SK-N-SH (cell line): ENCODE measurements around the gene USP40. TPM values are rescaled to one million over a fixed set of nuclear protein-coding genes. Genes with fewer than 3 reads are reported as not detected.

Source experiments
- CTCF ChIA-PET: fragments of 300-600, 350-600 bp; formaldehyde crosslinking; extraction: SDS; loops from one replicate; lab custom pipeline; 2021; lab: Yijun Ruan, JAX
- POLR2A ChIA-PET: fragments of 350-600 bp; sonication (Branson Sonifier 250); formaldehyde crosslinking; extraction: SDS; loops from one replicate; lab custom pipeline; 2020; ENCODE audit warnings: antibody characterized with exemption, inconsistent platforms; lab: Yijun Ruan, JAX
- DNase-seq: peaks from one replicate; pipeline ENCODE4 v3.0.0; 2012
- H2AFZ ChIP-seq: fragments of 200-600 bp; sonication (generic); 2 replicates; pipeline ENCODE4 v1.8.1; 2016; ENCODE audit warnings: antibody characterized with exemption, mild to moderate bottlenecking, low read depth
- H3F3A ChIP-seq: fragments of 200-600 bp; sonication (generic); replicated peaks from 2 replicates; pipeline ENCODE3; 2016; ENCODE audit warnings: antibody characterized with exemption, mild to moderate bottlenecking; ENCODE audit not compliant: insufficient read depth
- H3K27ac ChIP-seq, 2 experiments: fragments of 200-500 bp in 1 of 2; fragments of 200-600 bp in 1 of 2; sonication (Bioruptor generic) in 1 of 2; sonication (generic), shearing (Covaris generic) in 1 of 2; 2 replicates each; pipeline versions ENCODE4 v1.5.1 to v1.6.1; 2014 to 2016; ENCODE audit warnings: low read depth in 2 of 2, inconsistent platforms in 1 of 2, low read length in 1 of 2, mild to moderate bottlenecking in 1 of 2, mixed read lengths in 1 of 2
- H3K27me3 ChIP-seq: fragments of 200-600 bp; sonication (generic), shearing (Covaris generic); 2 replicates; pipeline ENCODE4 v1.6.1; 2016; ENCODE audit warnings: mixed run types; ENCODE audit not compliant: insufficient read depth
- H3K36me3 ChIP-seq, 2 experiments: fragments of 200-500 bp in 1 of 2; fragments of 200-600 bp in 1 of 2; sonication (Bioruptor generic) in 1 of 2; sonication (generic) in 1 of 2; replicated peaks in 1 of 2; 2 replicates each; pipeline versions ENCODE3 to v1.5.1; 2014 to 2016; ENCODE audit warnings: low read length in 1 of 2, mild to moderate bottlenecking in 1 of 2; ENCODE audit not compliant: insufficient read depth in 2 of 2, control insufficient read depth in 1 of 2
- H3K4me1 ChIP-seq, 2 experiments: fragments of 200-500 bp in 1 of 2; fragments of 200-600 bp in 1 of 2; sonication (Bioruptor generic) in 1 of 2; sonication (generic), shearing (Covaris generic) in 1 of 2; 2 replicates each; pipeline versions ENCODE4 v1.5.1 to v1.6.1; 2014 to 2016; ENCODE audit warnings: low read depth in 1 of 2, low read length in 1 of 2, mixed run types in 1 of 2; ENCODE audit not compliant: insufficient read depth in 2 of 2, control insufficient read depth in 1 of 2
- H3K4me2 ChIP-seq: fragments of 200-600 bp; sonication (generic), shearing (Covaris generic); 2 replicates; pipeline ENCODE4 v1.6.1; 2017; ENCODE audit warnings: mixed run types
- H3K4me3 ChIP-seq, 2 experiments: fragments of 200-500 bp in 1 of 2; fragments of 200-600 bp in 1 of 2; sonication (Bioruptor generic) in 1 of 2; sonication (generic), shearing (Covaris generic) in 1 of 2; 2 replicates each; pipeline versions ENCODE4 v1.5.1 to v1.8.1; 2014 to 2016; ENCODE audit warnings: low read depth in 2 of 2, inconsistent platforms in 1 of 2, low read length in 1 of 2, mild to moderate bottlenecking in 1 of 2, mixed read lengths in 1 of 2, moderate library complexity in 1 of 2
- H3K79me2 ChIP-seq: fragments of 200-600 bp; sonication (generic); 2 replicates; pipeline ENCODE4 v1.8.1; 2017; ENCODE audit warnings: mild to moderate bottlenecking; ENCODE audit not compliant: insufficient read depth
- H3K9ac ChIP-seq: fragments of 200-600 bp; sonication (generic); 2 replicates; pipeline ENCODE4 v1.6.1; 2017; ENCODE audit warnings: mixed run types
- H3K9me2 ChIP-seq: fragments of 200-600 bp; sonication (generic); 2 replicates; pipeline ENCODE4 v1.6.1; 2017; ENCODE audit warnings: mixed run types
- H3K9me3 ChIP-seq: fragments of 200-600 bp; sonication (generic); 2 replicates; pipeline ENCODE4 v1.6.1; 2017; ENCODE audit warnings: mixed run types, mild to moderate bottlenecking, moderate library complexity
- H4K20me1 ChIP-seq: fragments of 200-600 bp; sonication (generic); 2 replicates; pipeline ENCODE4 v1.6.1; 2017; ENCODE audit warnings: mild to moderate bottlenecking, mixed run types; ENCODE audit not compliant: insufficient read depth
- EP300 ChIP-seq, 2 experiments: IDR thresholded peaks; 2 replicates each; pipeline versions ENCODE4 v1.4.0 to v1.6.1; 2012; ENCODE audit warnings: borderline replicate concordance in 1 of 2, low read depth in 1 of 2, low read length in 1 of 2
- FOSL2 ChIP-seq: IDR thresholded peaks from 2 replicates; pipeline ENCODE4 v1.4.0; 2012; ENCODE audit warnings: low read depth, mild to moderate bottlenecking, moderate library complexity, borderline replicate concordance
- GABPA ChIP-seq: IDR thresholded peaks from 2 replicates; pipeline ENCODE4 v1.4.0; 2012; ENCODE audit warnings: low read depth, mild to moderate bottlenecking
- MXI1 ChIP-seq: IDR thresholded peaks from 2 replicates; pipeline ENCODE4 v1.6.1; 2012; ENCODE audit warnings: mild to moderate bottlenecking, low read depth, low read length, improper control_type of control experiment
- NFIC ChIP-seq: IDR thresholded peaks from 2 replicates; pipeline ENCODE4 v1.4.0; 2012; ENCODE audit warnings: borderline replicate concordance
- POLR2AphosphoS5 ChIP-seq: IDR thresholded peaks from 2 replicates; pipeline ENCODE4 v1.6.1; 2012; ENCODE audit warnings: low read depth, low read length
- RAD21 ChIP-seq: IDR thresholded peaks from 2 replicates; pipeline ENCODE4 v1.6.1; 2012; ENCODE audit warnings: mild to moderate bottlenecking, low read length
- RCOR1 ChIP-seq: fragments of 150-350 bp; IDR thresholded peaks from 2 replicates; pipeline ENCODE4 v1.6.1; 2017; ENCODE audit warnings: antibody characterized with exemption, low read length
- REST ChIP-seq: IDR thresholded peaks from 2 replicates; pipeline ENCODE4 v1.6.1; 2012; ENCODE audit warnings: mild to moderate bottlenecking, low read depth, low read length, moderate library complexity
- RXRA ChIP-seq: IDR thresholded peaks from 2 replicates; pipeline ENCODE4 v1.4.0; 2012; ENCODE audit warnings: low read depth, mild to moderate bottlenecking, borderline replicate concordance
- SIN3A ChIP-seq: IDR thresholded peaks from 2 replicates; pipeline ENCODE4 v1.6.1; 2012; ENCODE audit warnings: low read depth, mild to moderate bottlenecking, low read length, moderate library complexity, borderline replicate concordance
- SMC3 ChIP-seq: IDR thresholded peaks from 2 replicates; pipeline ENCODE4 v1.6.1; 2012; ENCODE audit warnings: low read depth, low read length, improper control_type of control experiment
- TCF12 ChIP-seq: IDR thresholded peaks from 2 replicates; pipeline ENCODE4 v1.4.0; 2012
- WGBS: methylation state at CpG from one replicate; pipeline ENCODE4 v1.1.6; 2017; ENCODE audit warnings: low lambda C conversion rate; 5-methylcytosine and 5-hydroxymethylcytosine counted together
- polyA plus RNA-seq, 3 experiments: library from polyadenylated mRNA; depleted of rRNA; stranded (reverse); fragments of >200 nt; gene quantifications; 2 replicates each; pipeline ENCODE4 v1.2.3, GENCODE V29; 2012
- TF ChIP-seq, protein P1 (sequence below): fragments of 150-350 bp; IDR thresholded peaks from 2 replicates; pipeline ENCODE4 v1.6.1; 2016; ENCODE audit warnings: mild to moderate bottlenecking, low read depth, low read length
- TF ChIP-seq, protein P2 (sequence below): IDR thresholded peaks from 2 replicates; pipeline ENCODE4 v1.4.0; 2012; ENCODE audit warnings: low read depth, borderline replicate concordance

USP40 gene
- polyA plus RNA-seq, 1 of the 3 experiments (the other 2 are of a cell fraction), result 37.0 TPM

DNA sequence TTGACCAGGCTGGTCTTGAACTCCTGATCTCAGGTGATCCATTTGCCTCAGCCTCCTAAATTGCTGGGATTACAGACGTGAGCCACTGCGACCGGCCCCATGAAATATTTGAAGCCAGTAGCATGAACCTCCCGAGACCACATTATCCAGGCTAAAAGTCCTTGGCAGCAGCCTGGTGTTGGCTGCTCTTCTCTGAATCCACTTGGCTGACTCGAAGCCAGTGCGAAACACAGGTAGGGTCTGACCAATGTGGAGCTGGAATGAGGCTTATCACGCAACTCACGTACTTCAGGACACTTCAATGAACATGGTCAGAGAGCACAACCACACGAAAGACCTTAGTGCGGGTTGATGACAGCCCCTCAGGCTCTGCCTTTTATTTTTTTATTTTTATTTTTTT, 38.4 kb downstream of the USP40 start:
- Histone ChIP-seq H3K27me3 (no peaks in the 10 kb centered on the region), H2AFZ (no peak overlapping the region), H3K79me2 (no peaks in the 10 kb centered on the region), H3K4me2 (no peak overlapping the region), H3F3A (no peaks in the 10 kb centered on the region), H3K9me3 (no peaks in the 10 kb centered on the region), H4K20me1 (no peaks in the 10 kb centered on the region), H3K4me1 (no peaks in the 10 kb centered on the region), H3K36me3 (peaks cover 52 to 62% of the 10 kb centered on the region in 2 experiments), H3K9ac (no peak overlapping the region), H3K27ac (no peak overlapping the region)
- POLR2A ChIA-PET, result no interaction called here
- WGBS, result 97% methylated on average over 10 of the region's 10 CpGs
- CTCF ChIA-PET, result no interaction called here
- TF ChIP-seq RAD21 (no peak), FOSL2 (no peak), SMC3 (no peak), RXRA (no peak), RCOR1 (no peak), SIN3A (no peak), NFIC (no peak), POLR2AphosphoS5 (no peak), TCF12 (no peak), REST (no peak)
- TF ChIP-seq, protein P1, sequence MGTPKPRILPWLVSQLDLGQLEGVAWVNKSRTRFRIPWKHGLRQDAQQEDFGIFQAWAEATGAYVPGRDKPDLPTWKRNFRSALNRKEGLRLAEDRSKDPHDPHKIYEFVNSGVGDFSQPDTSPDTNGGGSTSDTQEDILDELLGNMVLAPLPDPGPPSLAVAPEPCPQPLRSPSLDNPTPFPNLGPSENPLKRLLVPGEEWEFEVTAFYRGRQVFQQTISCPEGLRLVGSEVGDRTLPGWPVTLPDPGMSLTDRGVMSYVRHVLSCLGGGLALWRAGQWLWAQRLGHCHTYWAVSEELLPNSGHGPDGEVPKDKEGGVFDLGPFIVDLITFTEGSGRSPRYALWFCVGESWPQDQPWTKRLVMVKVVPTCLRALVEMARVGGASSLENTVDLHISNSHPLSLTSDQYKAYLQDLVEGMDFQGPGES, result no peak
- TF ChIP-seq, protein P2, sequence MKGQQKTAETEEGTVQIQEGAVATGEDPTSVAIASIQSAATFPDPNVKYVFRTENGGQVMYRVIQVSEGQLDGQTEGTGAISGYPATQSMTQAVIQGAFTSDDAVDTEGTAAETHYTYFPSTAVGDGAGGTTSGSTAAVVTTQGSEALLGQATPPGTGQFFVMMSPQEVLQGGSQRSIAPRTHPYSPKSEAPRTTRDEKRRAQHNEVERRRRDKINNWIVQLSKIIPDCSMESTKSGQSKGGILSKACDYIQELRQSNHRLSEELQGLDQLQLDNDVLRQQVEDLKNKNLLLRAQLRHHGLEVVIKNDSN, result no peak
- TF ChIP-seq, all 33 proteins: peak for 0
- Histone ChIP-seq H3K9me2 (no peaks in the 10 kb centered on the region), H3K4me3 (no peak overlapping the region)
- DNase-seq, result no peak

DNA sequence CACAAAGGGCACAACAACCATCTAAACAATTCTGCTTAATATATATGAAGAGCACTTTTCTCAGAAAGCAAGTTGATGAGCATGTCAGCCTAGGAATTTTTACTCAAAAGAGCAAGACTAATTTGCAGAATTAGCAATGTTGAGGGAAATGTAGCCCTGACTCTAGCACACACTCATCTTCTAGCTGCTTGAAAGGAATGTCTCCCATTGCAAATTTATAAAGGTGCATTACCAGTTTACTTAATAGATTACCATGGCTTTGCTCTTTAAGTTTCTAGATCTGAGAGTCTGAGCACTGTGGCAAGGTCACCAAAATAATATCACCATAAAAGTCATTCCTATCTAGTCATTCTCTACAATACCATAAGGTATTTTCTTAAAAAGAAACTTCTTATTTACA, 40.8 kb downstream of the USP40 start:
- Histone ChIP-seq H3K9me3 (no peaks in the 10 kb centered on the region), H3K27me3 (no peaks in the 10 kb centered on the region), H3K4me3 (no peak overlapping the region), H3K36me3 (peaks cover 49 to 73% of the 10 kb centered on the region in 2 experiments), H3F3A (no peaks in the 10 kb centered on the region), H3K9me2 (no peaks in the 10 kb centered on the region), H3K27ac (no peak overlapping the region), H3K4me2 (no peak overlapping the region), H3K79me2 (no peaks in the 10 kb centered on the region), H3K4me1 (no peaks in the 10 kb centered on the region), H3K9ac (no peak overlapping the region), H4K20me1 (no peaks in the 10 kb centered on the region), H2AFZ (no peak overlapping the region)
- POLR2A ChIA-PET, result no interaction called here
- CTCF ChIA-PET, result interaction anchor here (1.4 kb wide), 1 partner anchor 10 kb away, joined by 4 read pairs; no protein-coding TSS in a partner anchor
- DNase-seq, result no peak
- TF ChIP-seq EP300 (IDR thresholded peaks at IDR 0.05; ENCODE audit: borderline replicate concordance in 1 of 2, low read depth in 1 of 2, low read length in 1 of 2), result no peak
- no peak for TF ChIP-seq GABPA
- TF ChIP-seq MXI1, result no peak
- TF ChIP-seq, protein P1, result no peak
- no peak for TF ChIP-seq FOSL2
- no peak for TF ChIP-seq RXRA
- no peak for TF ChIP-seq REST
- TF ChIP-seq, protein P2, result no peak
